ENCODE results near the gene ATP8A1.
"Not testable (repeated sequence)": the region's sequence is repeated elsewhere in the genome, so short reads cannot be mapped to it uniquely, and the experiment has no call there.

The ATP8A1 gene

DNA sequence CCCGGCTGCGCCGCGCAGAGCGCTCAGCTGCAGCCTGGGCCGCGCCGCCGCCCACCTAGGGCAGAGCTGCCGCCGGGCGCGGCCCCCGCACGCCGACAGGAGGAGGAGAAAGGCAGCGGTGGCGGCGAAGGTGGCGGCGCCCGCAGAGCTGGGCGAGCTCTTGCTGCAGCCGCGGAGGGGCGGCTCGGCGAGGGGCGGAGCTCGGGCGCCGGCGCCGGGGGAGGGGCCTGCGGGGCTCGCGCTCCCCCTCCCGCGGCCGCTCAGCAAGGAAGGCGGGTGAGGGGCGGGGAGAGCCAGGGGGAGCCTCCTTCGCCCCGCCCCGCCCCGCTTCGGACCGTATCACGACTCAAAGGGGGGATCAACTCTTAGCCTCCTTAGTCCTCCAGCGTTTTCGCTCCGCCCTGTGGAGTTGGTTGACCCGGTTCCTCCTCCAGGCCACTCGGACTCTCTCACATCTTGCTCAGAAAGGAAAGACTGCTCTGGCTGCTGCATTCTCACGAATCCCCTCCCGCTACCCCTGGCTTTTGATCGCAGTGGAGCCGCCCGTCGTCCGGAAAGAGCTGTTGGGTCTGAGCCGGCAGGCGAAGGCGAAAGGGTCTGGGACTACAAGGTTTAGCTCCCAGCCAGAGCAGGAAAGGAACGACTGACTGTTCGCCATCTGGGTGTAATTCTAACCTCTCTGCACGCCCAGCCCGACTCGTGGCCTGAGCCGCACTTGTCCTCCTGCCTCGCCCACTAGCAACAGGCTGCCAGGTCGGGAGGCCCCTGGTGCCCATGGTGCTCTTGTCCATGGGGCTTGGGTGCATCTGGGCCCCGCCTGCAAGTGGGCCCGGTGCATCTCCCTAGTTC lies at the start of gene ATP8A1:
TSS of gene ATP8A1 (minus strand) at position 162 of the 849 bp plus-strand sequence. CDS start 232 bp downstream, outside the sequence.
- Mint-ChIP-seq H3K27ac (peak within 1 kb of the TSS; percentile 100), H3K36me3 (ENCODE audit: low read depth) (peaks cover 24% of the 10 kb centered on the region), H3K9me3 (peaks cover 12% of the 10 kb centered on the region), H3K27me3 (no peaks in the 10 kb centered on the region), H3K4me1 (ENCODE audit: low read depth) (peaks cover 50% of the 10 kb centered on the region), H3K4me3 (peak within 1 kb of the TSS; percentile 96)

GRCh38 chr4:42706086-42706485 lies 49.2 kb upstream of the ATP8A1 start:
- no peak overlapping the region for H3K4me3 Mint-ChIP-seq
- H3K4me1 Mint-ChIP-seq (ENCODE audit: low read depth), result peaks cover 5% of the 10 kb centered on the region
- no peak overlapping the region for H3K27ac Mint-ChIP-seq
- H3K36me3 Mint-ChIP-seq (ENCODE audit: low read depth), result no peaks in the 10 kb centered on the region
- H3K27me3 Mint-ChIP-seq, result no peaks in the 10 kb centered on the region
- peaks cover under 1% of the 10 kb centered on the region for H3K9me3 Mint-ChIP-seq

GRCh38 chr4:42703813-42704212 lies 46.9 kb upstream of the ATP8A1 start:
- Mint-ChIP-seq H3K27me3 (no peaks in the 10 kb centered on the region), H3K4me1 (ENCODE audit: low read depth) (peaks cover 5% of the 10 kb centered on the region), H3K9me3 (peaks cover 6% of the 10 kb centered on the region), H3K27ac (no peak overlapping the region), H3K4me3 (no peak overlapping the region), H3K36me3 (ENCODE audit: low read depth) (peaks cover 6% of the 10 kb centered on the region)

DNA sequence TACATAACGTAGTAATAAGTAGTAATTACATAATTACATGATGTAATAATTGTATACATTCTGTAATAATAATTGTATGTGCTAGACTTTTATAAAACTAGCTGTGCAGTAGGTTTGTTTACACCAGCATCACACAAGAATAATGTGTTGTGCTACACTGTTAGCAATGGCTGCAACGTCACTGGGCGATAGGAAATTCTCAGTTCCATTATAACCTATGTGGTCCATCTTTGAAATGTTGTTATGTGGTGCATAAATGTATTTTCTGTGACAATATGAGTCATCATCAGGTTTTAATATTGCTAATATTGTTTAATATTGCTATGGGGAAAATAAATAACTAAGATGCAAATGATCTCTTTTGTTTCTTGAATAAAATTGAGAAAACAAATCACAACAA lies 46.0 kb upstream of the ATP8A1 start:
- no peak overlapping the region for H3K27ac Mint-ChIP-seq
- H3K4me3 Mint-ChIP-seq, result no peak overlapping the region
- no peaks in the 10 kb centered on the region for H3K27me3 Mint-ChIP-seq
- H3K36me3 Mint-ChIP-seq (ENCODE audit: low read depth), result peaks cover 6% of the 10 kb centered on the region
- peaks cover 6% of the 10 kb centered on the region for H3K9me3 Mint-ChIP-seq
- peaks cover 5% of the 10 kb centered on the region for H3K4me1 Mint-ChIP-seq (ENCODE audit: low read depth)

DNA sequence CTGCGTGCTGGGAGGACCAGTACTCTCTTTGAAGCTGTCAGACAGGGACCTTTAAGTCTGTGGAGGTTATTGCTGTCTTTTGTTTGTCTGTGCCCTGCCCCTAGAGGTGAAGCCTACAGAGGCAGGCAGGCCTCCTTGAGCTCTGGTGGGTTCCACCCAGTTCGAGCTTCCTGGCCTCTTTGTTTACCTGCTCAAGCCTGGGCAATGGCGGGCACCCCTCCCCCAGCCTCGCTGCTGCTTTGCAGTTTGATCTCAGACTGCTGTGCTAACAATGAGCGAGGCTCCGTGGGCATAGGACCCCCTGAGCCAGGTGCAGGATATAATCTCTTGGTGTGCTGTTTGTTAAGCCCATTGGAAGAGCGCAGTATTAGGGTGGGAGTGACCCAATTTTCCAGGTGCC lies 44.9 kb upstream of the ATP8A1 start:
- not testable (repeated sequence) for H3K4me1 Mint-ChIP-seq (ENCODE audit: low read depth); H3K9me3 Mint-ChIP-seq; H3K4me3 Mint-ChIP-seq; H3K36me3 Mint-ChIP-seq (ENCODE audit: low read depth); H3K27me3 Mint-ChIP-seq
- H3K27ac Mint-ChIP-seq, result peak overlapping the region; percentile 8

- no peaks in the 10 kb centered on the region for H3K27me3 Mint-ChIP-seq
- no peak overlapping the region for H3K27ac Mint-ChIP-seq
- H3K4me1 Mint-ChIP-seq (ENCODE audit: low read depth), result no peaks in the 10 kb centered on the region
- H3K36me3 Mint-ChIP-seq (ENCODE audit: low read depth), result no peaks in the 10 kb centered on the region
- no peak overlapping the region for H3K4me3 Mint-ChIP-seq
- H3K9me3 Mint-ChIP-seq, result no peaks in the 10 kb centered on the region
Measured at GRCh38 chr4:42690537-42690936, 33.6 kb upstream of the ATP8A1 start.

GRCh38 chr4:42683393-42683792 lies 26.5 kb upstream of the ATP8A1 start:
- no peak overlapping the region for H3K4me3 Mint-ChIP-seq
- peaks cover 13% of the 10 kb centered on the region for H3K9me3 Mint-ChIP-seq
- H3K4me1 Mint-ChIP-seq (ENCODE audit: low read depth), result peaks cover 20% of the 10 kb centered on the region
- peaks cover 6% of the 10 kb centered on the region for H3K36me3 Mint-ChIP-seq (ENCODE audit: low read depth)
- no peak overlapping the region for H3K27ac Mint-ChIP-seq
- H3K27me3 Mint-ChIP-seq, result no peaks in the 10 kb centered on the region

DNA sequence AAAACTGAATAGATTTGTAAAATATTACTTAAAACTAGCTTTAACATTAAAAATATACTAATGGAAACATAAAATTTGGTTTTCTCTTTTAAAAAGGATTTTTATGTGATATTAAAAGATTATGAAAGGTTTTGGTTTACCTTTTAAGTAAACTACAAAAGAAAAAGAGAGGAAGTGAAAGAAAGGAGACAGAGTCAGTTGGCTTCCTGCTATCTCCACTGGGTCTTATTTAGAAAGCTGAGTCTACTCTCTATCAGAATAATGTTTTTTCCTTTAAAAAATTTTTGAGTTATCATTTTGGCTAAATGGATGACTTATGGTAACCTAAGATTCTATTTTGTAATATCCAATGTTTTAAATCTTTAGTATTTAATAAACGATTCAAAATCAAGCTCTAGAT lies 21.6 kb upstream of the ATP8A1 start:
- peaks cover 63% of the 10 kb centered on the region for H3K4me1 Mint-ChIP-seq (ENCODE audit: low read depth)
- H3K36me3 Mint-ChIP-seq (ENCODE audit: low read depth), result peaks cover 22% of the 10 kb centered on the region
- peaks cover 13% of the 10 kb centered on the region for H3K9me3 Mint-ChIP-seq
- H3K27me3 Mint-ChIP-seq, result no peaks in the 10 kb centered on the region
- H3K27ac Mint-ChIP-seq, result no peak overlapping the region
- H3K4me3 Mint-ChIP-seq, result no peak overlapping the region

GRCh38 chr4:42676066-42676951 lies 19.4 kb upstream of the ATP8A1 start:
- H3K9me3 Mint-ChIP-seq, result peaks cover 9% of the 10 kb centered on the region
- H3K4me1 Mint-ChIP-seq (ENCODE audit: low read depth), result peaks cover 79% of the 10 kb centered on the region
- H3K4me3 Mint-ChIP-seq, result peak overlapping the region; percentile 49
- H3K27ac Mint-ChIP-seq, result peak overlapping the region; percentile 81
- H3K27me3 Mint-ChIP-seq, result no peaks in the 10 kb centered on the region
- H3K36me3 Mint-ChIP-seq (ENCODE audit: low read depth), result peaks cover 22% of the 10 kb centered on the region

DNA sequence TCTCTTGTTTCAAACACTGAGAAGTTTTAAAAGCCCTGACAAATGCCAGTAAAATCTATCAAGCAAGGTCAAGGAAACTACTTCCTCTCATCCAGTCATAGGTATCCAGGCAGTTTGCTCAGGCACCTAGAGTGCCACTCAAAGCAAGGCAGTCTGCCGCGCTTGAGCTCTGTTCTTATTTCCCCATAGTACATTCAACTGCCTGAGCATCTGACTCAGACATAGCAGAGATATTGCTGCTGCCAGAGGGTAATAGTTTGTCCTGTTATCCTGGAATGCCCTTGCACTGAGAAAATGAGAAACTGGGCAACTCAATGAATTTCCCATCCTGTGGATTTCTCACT lies 16.1 kb upstream of the ATP8A1 start:
- Mint-ChIP-seq H3K4me3 (peak overlapping the region; percentile 70), H3K4me1 (ENCODE audit: low read depth) (peaks cover 83% of the 10 kb centered on the region), H3K36me3 (ENCODE audit: low read depth) (peaks cover 18% of the 10 kb centered on the region), H3K9me3 (no peaks in the 10 kb centered on the region), H3K27me3 (no peaks in the 10 kb centered on the region), H3K27ac (peak overlapping the region; percentile 95)

GRCh38 chr4:42672359-42673081 lies 15.6 kb upstream of the ATP8A1 start:
- H3K27me3 Mint-ChIP-seq, result no peaks in the 10 kb centered on the region
- H3K4me1 Mint-ChIP-seq (ENCODE audit: low read depth), result peaks cover 83% of the 10 kb centered on the region
- H3K9me3 Mint-ChIP-seq, result no peaks in the 10 kb centered on the region
- H3K27ac Mint-ChIP-seq, result peak overlapping the region; percentile 95
- H3K36me3 Mint-ChIP-seq (ENCODE audit: low read depth), result peaks cover 13% of the 10 kb centered on the region
- peak overlapping the region; percentile 70 for H3K4me3 Mint-ChIP-seq

- peak overlapping the region; percentile 70 for H3K4me3 Mint-ChIP-seq
- peaks cover 13% of the 10 kb centered on the region for H3K36me3 Mint-ChIP-seq (ENCODE audit: low read depth)
- peak overlapping the region; percentile 95 for H3K27ac Mint-ChIP-seq
- no peaks in the 10 kb centered on the region for H3K9me3 Mint-ChIP-seq
- H3K4me1 Mint-ChIP-seq (ENCODE audit: low read depth), result peaks cover 82% of the 10 kb centered on the region
- H3K27me3 Mint-ChIP-seq, result no peaks in the 10 kb centered on the region
Measured at GRCh38 chr4:42671431-42672194, 14.7 kb upstream of the ATP8A1 start.

DNA sequence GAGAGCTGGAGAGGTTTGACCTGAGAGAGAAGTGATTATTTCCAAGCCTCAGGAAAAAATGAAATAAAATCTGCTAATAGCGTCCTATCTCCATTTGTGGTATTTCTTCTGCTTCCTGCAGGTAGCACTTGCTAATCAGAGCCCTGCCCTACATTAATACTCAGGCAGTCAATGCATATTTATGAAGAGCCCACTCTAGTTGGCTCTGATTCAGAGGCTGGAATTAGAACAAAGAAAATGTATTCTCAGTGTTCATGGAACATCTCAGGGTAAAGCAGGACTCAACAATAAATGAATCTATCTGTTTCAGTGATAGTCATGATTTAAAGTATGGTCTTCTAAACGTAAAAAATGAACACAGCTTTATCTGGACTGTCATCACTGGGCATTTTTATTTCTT lies 1.4 kb upstream of the ATP8A1 start:
- peaks cover 1% of the 10 kb centered on the region for H3K9me3 Mint-ChIP-seq
- H3K27ac Mint-ChIP-seq, result peak overlapping the region; percentile 100

DNA sequence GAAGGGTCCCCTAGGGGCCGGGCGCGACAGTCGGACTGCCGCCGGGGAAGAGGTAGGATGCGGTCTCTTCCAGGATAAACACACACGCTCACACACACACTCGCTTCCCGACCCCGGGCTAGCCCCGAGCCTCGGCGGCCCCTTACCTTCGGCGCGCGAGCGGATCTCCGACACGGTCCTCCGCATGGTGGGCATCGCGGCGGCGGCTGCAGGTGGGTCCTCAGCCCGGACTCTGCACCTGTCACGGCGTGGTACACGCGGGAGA lies 294 bp downstream of the ATP8A1 start:
- Mint-ChIP-seq H3K4me1 (ENCODE audit: low read depth) (peaks cover 56% of the 10 kb centered on the region), H3K4me3 (peak overlapping the region; percentile 91), H3K27me3 (no peaks in the 10 kb centered on the region), H3K36me3 (ENCODE audit: low read depth) (peaks cover 29% of the 10 kb centered on the region), H3K27ac (peak overlapping the region; percentile 92), H3K9me3 (peaks cover 18% of the 10 kb centered on the region)

More for the DNA sequence above, 1.4 kb upstream of the ATP8A1 start:
- Mint-ChIP-seq H3K4me1 (ENCODE audit: low read depth) (peaks cover 40% of the 10 kb centered on the region), H3K27me3 (no peaks in the 10 kb centered on the region), H3K36me3 (ENCODE audit: low read depth) (peaks cover 13% of the 10 kb centered on the region), H3K4me3 (peak overlapping the region; percentile 96)

Measured in stimulated activated naive CD8-positive, alpha-beta T cell treated with anti-CD3 and anti-CD28 coated beads, Interleukin-15, Interleukin-2, amounts not matched to agents 100 ng/mL and 50 ng/mL, for 24 hours (primary cell).